Neutrophil (primary cell): ENCODE data around the gene RHOT1.
"Not testable (repeated sequence)": the region's sequence is repeated elsewhere in the genome, so short reads cannot be mapped to it uniquely, and the experiment has no call there.

Source experiments
- H3K27ac ChIP-seq: fragments of 200-600 bp; sonication (generic); 2 replicates; pipeline ENCODE4 v1.5.1; 2016; ENCODE audit warnings: mild to moderate bottlenecking, moderate library complexity
- H3K27me3 ChIP-seq: fragments of 200-600 bp; sonication (generic); 2 replicates; pipeline ENCODE4 v1.6.0; 2016; ENCODE audit warnings: mild to moderate bottlenecking
- H3K36me3 ChIP-seq: fragments of 200-600 bp; sonication (generic); 2 replicates; pipeline ENCODE4 v1.5.1; 2017
- H3K4me1 ChIP-seq, 2 experiments: fragments of 200-600 bp in 1 of 2; sonication (generic) in 1 of 2; 1 replicate in 1 of 2; 2 replicates in 1 of 2; pipeline versions ENCODE4 v1.5.1 to v1.6.1; 2013 to 2016; ENCODE audit warnings: low read depth in 1 of 2, low read length in 1 of 2, mild to moderate bottlenecking in 1 of 2, moderate library complexity in 1 of 2; ENCODE audit not compliant: control insufficient read depth in 1 of 2, insufficient read depth in 1 of 2
- H3K4me3 ChIP-seq, 2 experiments: fragments of 200-600 bp in 1 of 2; sonication (generic) in 1 of 2; 1 replicate in 1 of 2; 2 replicates in 1 of 2; pipeline ENCODE4 v1.5.1; 2013 to 2016; ENCODE audit warnings: low read depth in 1 of 2, low read length in 1 of 2, mild to moderate bottlenecking in 1 of 2, moderate library complexity in 1 of 2
- H3K9me3 ChIP-seq: fragments of 200-600 bp; sonication (generic); 2 replicates; pipeline ENCODE4 v1.5.1; 2016
- CTCF ChIP-seq: fragments of 200-600 bp; sonication (generic); IDR thresholded peaks from 2 replicates; pipeline ENCODE4 v1.5.1; 2016; ENCODE audit warnings: antibody characterized with exemption

RHOT1 gene

GRCh38 chr17:32136856-32137255, 5.4 kb upstream of the RHOT1 start:
- H3K36me3 ChIP-seq, result no peaks in the 10 kb centered on the region
- peaks cover 22% of the 10 kb centered on the region in 2 experiments for H3K4me1 ChIP-seq
- H3K27ac ChIP-seq, result no peak overlapping the region
- no peaks in the 10 kb centered on the region for H3K9me3 ChIP-seq
- TF ChIP-seq CTCF, result no peak
- H3K27me3 ChIP-seq, result no peaks in the 10 kb centered on the region
- H3K4me3 ChIP-seq, result no peak overlapping the region

- not testable (repeated sequence) for H3K36me3 ChIP-seq, H3K27ac ChIP-seq, H3K27me3 ChIP-seq, H3K4me3 ChIP-seq, H3K9me3 ChIP-seq
- H3K4me1 ChIP-seq, result peaks cover 41 to 44% of the 10 kb centered on the region in 2 experiments
Observed at GRCh38 chr17:32139504-32139903, 2.8 kb upstream of the RHOT1 start.

- peak overlapping the region; percentile 96 for H3K27ac ChIP-seq
- H3K27me3 ChIP-seq, result no peaks in the 10 kb centered on the region
- peaks cover 56 to 58% of the 10 kb centered on the region in 2 experiments for H3K4me1 ChIP-seq
- H3K36me3 ChIP-seq, result no peaks in the 10 kb centered on the region
- peak overlapping the region; percentile 80 to 99 for H3K4me3 ChIP-seq
- TF ChIP-seq CTCF, result no peak
- H3K9me3 ChIP-seq, result no peaks in the 10 kb centered on the region
Observed at GRCh38 chr17:32141258-32141657, 1.0 kb upstream of the RHOT1 start.

- Histone ChIP-seq H3K9me3 (no peaks in the 10 kb centered on the region), H3K27me3 (no peaks in the 10 kb centered on the region), H3K36me3 (no peaks in the 10 kb centered on the region), H3K4me1 (peaks cover 56 to 58% of the 10 kb centered on the region in 2 experiments), H3K4me3 (peak overlapping the region; percentile 80 to 99), H3K27ac (peak overlapping the region; percentile 96)
- TF ChIP-seq CTCF, result no peak
Observed at GRCh38 chr17:32141679-32142037, 644 bp upstream of the RHOT1 start.

GRCh38 chr17:32142857-32143526, 690 bp downstream of the RHOT1 start:
- H3K4me3 ChIP-seq, result peak overlapping the region; percentile 80 to 99
- H3K27me3 ChIP-seq, result no peaks in the 10 kb centered on the region
- H3K9me3 ChIP-seq, result no peaks in the 10 kb centered on the region
- peaks cover 56 to 58% of the 10 kb centered on the region in 2 experiments for H3K4me1 ChIP-seq
- TF ChIP-seq CTCF, result no peak
- peak overlapping the region; percentile 96 for H3K27ac ChIP-seq
- H3K36me3 ChIP-seq, result no peaks in the 10 kb centered on the region

GRCh38 chr17:32143527-32143870, 1.2 kb downstream of the RHOT1 start:
- peaks cover 55 to 58% of the 10 kb centered on the region in 2 experiments for H3K4me1 ChIP-seq
- TF ChIP-seq CTCF, result no peak
- H3K36me3 ChIP-seq, result no peaks in the 10 kb centered on the region
- no peaks in the 10 kb centered on the region for H3K9me3 ChIP-seq
- no peaks in the 10 kb centered on the region for H3K27me3 ChIP-seq
- H3K27ac ChIP-seq, result peak overlapping the region; percentile 96
- H3K4me3 ChIP-seq, result peak overlapping the region; percentile 80 to 99

- not testable (repeated sequence) for H3K27me3 ChIP-seq, H3K36me3 ChIP-seq, H3K4me3 ChIP-seq, H3K9me3 ChIP-seq
- H3K4me1 ChIP-seq, result peaks cover 49 to 56% of the 10 kb centered on the region in 2 experiments
- H3K27ac ChIP-seq, result peak overlapping the region; percentile 96
Observed at GRCh38 chr17:32144442-32144841, 2.1 kb downstream of the RHOT1 start.
